HCT116 (cell line): ENCODE data around the gene ENTHD1. TPM values are rescaled to one million over a fixed set of nuclear protein-coding genes. Genes with fewer than 3 reads are reported as not detected.

Experiments used
- ATAC-seq: fragments of 200-7000 bp; cut with Tn5 transposase; 2 replicates; pipeline ENCODE4 v1.9.1; 2020; ENCODE audit warnings: mild to moderate bottlenecking, moderate library complexity
- BruUV-seq: library from RNA; stranded (reverse); fragments of 400-500 nt; replicated peaks from 2 replicates; lab custom pipeline; 2021; lab: Mats Ljungman, UMichigan
- CTCF ChIA-PET: fragments of 300-600 bp; sonication (Branson Sonifier 250); formaldehyde crosslinking; loops from one replicate; lab custom pipeline; 2021; ENCODE audit warnings: antibody characterized with exemption; lab: Charles Lee
- POLR2A ChIA-PET: fragments of 300-600, 350-600 bp; sonication (Branson Sonifier 250); formaldehyde crosslinking; loops from one replicate; lab custom pipeline; 2021; ENCODE audit warnings: antibody characterized with exemption; lab: Charles Lee
- RAD21 ChIA-PET, 2 experiments: fragments of 300-600 bp; sonication (Branson Sonifier 250); formaldehyde crosslinking; loops; one replicate each; lab custom pipeline; 2023; ENCODE audit warnings: low total read pairs in 2 of 2; ENCODE audit not compliant: uncharacterized antibody in 2 of 2, unreplicated experiment in 2 of 2, low non-redundant PET in 1 of 2; lab: Charles Lee
- DNase-seq: peaks from one replicate; pipeline ENCODE4 v3.0.0-alpha.2; 2010; ENCODE audit warnings: low read depth, low spot score
- H2AFZ ChIP-seq: fragments of 200-600 bp; shearing (Covaris generic), sonication (generic); 2 replicates; pipeline ENCODE4 v1.6.1; 2017; ENCODE audit warnings: low read depth, mixed run types, mixed read lengths, antibody characterized with exemption, low read length; ENCODE audit not compliant: poor library complexity, severe bottlenecking
- H3K27ac ChIP-seq: 2 replicates; pipeline ENCODE4 v1.5.1; 2012; ENCODE audit warnings: low read depth, low read length
- H3K27me3 ChIP-seq: fragments of 200-600 bp; sonication (generic); 2 replicates; pipeline ENCODE4 v1.6.1; 2016; ENCODE audit warnings: mixed run types, low read length, mixed read lengths; ENCODE audit not compliant: insufficient read depth
- H3K36me3 ChIP-seq, 2 experiments: fragments of 200-500 bp in 1 of 2; fragments of 200-600 bp in 1 of 2; sonication (Bioruptor generic) in 1 of 2; sonication (generic) in 1 of 2; 2 replicates each; pipeline versions ENCODE4 v1.5.1 to v1.6.1; 2014 to 2016; ENCODE audit warnings: low read length in 2 of 2, inconsistent platforms in 1 of 2, mixed read lengths in 1 of 2, mixed run types in 1 of 2; ENCODE audit not compliant: insufficient read depth in 2 of 2, control insufficient read depth in 1 of 2
- H3K4me1 ChIP-seq, 2 experiments: fragments of 200-600 bp in 1 of 2; sonication (generic) in 1 of 2; 2 replicates each; pipeline versions ENCODE4 v1.5.1 to v1.6.1; 2012 to 2017; ENCODE audit warnings: low read length in 2 of 2, inconsistent platforms in 1 of 2, mild to moderate bottlenecking in 1 of 2, mixed read lengths in 1 of 2, mixed run types in 1 of 2, moderate library complexity in 1 of 2; ENCODE audit not compliant: insufficient read depth in 2 of 2, control insufficient read depth in 1 of 2
- H3K4me2 ChIP-seq: fragments of 200-600 bp; sonication (generic); 2 replicates; pipeline ENCODE4 v1.6.1; 2017; ENCODE audit warnings: mixed run types, low read length, mixed read lengths
- H3K4me3 ChIP-seq, 2 experiments: fragments of 200-600 bp in 1 of 2; sonication (generic) in 1 of 2; replicated peaks in 1 of 2; 2 replicates each; pipeline ENCODE4 v1.5.1; 2011 to 2016; ENCODE audit warnings: low read length in 2 of 2, control low read depth in 1 of 2, low read depth in 1 of 2, mild to moderate bottlenecking in 1 of 2, mixed read lengths in 1 of 2, mixed run types in 1 of 2
- H3K79me2 ChIP-seq: fragments of 200-600 bp; sonication (generic); 2 replicates; pipeline ENCODE4 v1.6.1; 2017; ENCODE audit warnings: mild to moderate bottlenecking, mixed run types, low read length, moderate library complexity, mixed read lengths; ENCODE audit not compliant: insufficient read depth
- H3K9ac ChIP-seq: fragments of 200-600 bp; sonication (generic); 2 replicates; pipeline ENCODE4 v1.6.1; 2016; ENCODE audit warnings: low read length, mixed read lengths
- H3K9me2 ChIP-seq: fragments of 200-600 bp; sonication (generic), shearing (Covaris generic); 2 replicates; pipeline ENCODE4 v1.6.1; 2017; ENCODE audit warnings: mixed run types, mild to moderate bottlenecking, moderate library complexity; ENCODE audit not compliant: insufficient read depth
- H3K9me3 ChIP-seq, 2 experiments: fragments of 200-500 bp in 1 of 2; fragments of 200-600 bp in 1 of 2; sonication (Bioruptor generic) in 1 of 2; sonication (generic) in 1 of 2; 2 replicates each; pipeline ENCODE4 v1.6.1; 2014 to 2017; ENCODE audit warnings: low read length in 2 of 2, mixed read lengths in 2 of 2, inconsistent platforms in 1 of 2, low read depth in 1 of 2, mild to moderate bottlenecking in 1 of 2, mixed run types in 1 of 2, moderate library complexity in 1 of 2; ENCODE audit not compliant: control insufficient read depth in 1 of 2, insufficient read depth in 1 of 2
- H4K20me1 ChIP-seq: fragments of 200-600 bp; sonication (generic), shearing (Covaris generic); 2 replicates; pipeline ENCODE4 v1.6.1; 2017; ENCODE audit warnings: mixed run types, mild to moderate bottlenecking, moderate library complexity; ENCODE audit not compliant: insufficient read depth
- CBX3 ChIP-seq: IDR thresholded peaks from 2 replicates; pipeline ENCODE4 v1.6.1; 2012; ENCODE audit warnings: low read depth
- CEBPB ChIP-seq: IDR thresholded peaks from 2 replicates; pipeline ENCODE4 v1.6.1; 2012; ENCODE audit warnings: low read depth
- ELF1 ChIP-seq: IDR thresholded peaks from 2 replicates; pipeline ENCODE4 v1.6.1; 2012; ENCODE audit warnings: low read depth, borderline replicate concordance
- EZH2 ChIP-seq: fragments of 200-600 bp; sonication (generic); IDR thresholded peaks from 2 replicates; pipeline ENCODE4 v1.6.1; 2017; ENCODE audit warnings: antibody characterized with exemption, mixed run types
- FOSL1 ChIP-seq: IDR thresholded peaks from 2 replicates; pipeline ENCODE4 v1.6.1; 2012; ENCODE audit warnings: low read depth
- JUND ChIP-seq: IDR thresholded peaks from 2 replicates; pipeline ENCODE4 v1.6.1; 2012
- POLR2A ChIP-seq: IDR thresholded peaks from 2 replicates; pipeline ENCODE4 v1.7.0; 2011; ENCODE audit warnings: borderline replicate concordance; ENCODE audit not compliant: insufficient read depth, insufficient read length; ENCODE audit errors: extremely low read depth
- REST ChIP-seq: IDR thresholded peaks from 2 replicates; pipeline ENCODE4 v1.6.1; 2012; ENCODE audit warnings: low read depth
- SP1 ChIP-seq: IDR thresholded peaks from 2 replicates; pipeline ENCODE4 v1.6.1; 2012; ENCODE audit warnings: low read depth
- YY1 ChIP-seq: IDR thresholded peaks from 2 replicates; pipeline ENCODE4 v1.6.1; 2011; ENCODE audit warnings: low read length, low read depth, moderate library complexity, mild to moderate bottlenecking; ENCODE audit not compliant: insufficient replicate concordance; ENCODE audit errors: extremely low read depth
- ZBTB33 ChIP-seq: IDR thresholded peaks from 2 replicates; pipeline ENCODE4 v1.6.1; 2011; ENCODE audit warnings: mild to moderate bottlenecking, low read length, moderate library complexity; ENCODE audit not compliant: insufficient replicate concordance; ENCODE audit errors: extremely low read depth
- ZFX ChIP-seq: fragments of 450-650 bp; IDR thresholded peaks from 2 replicates; pipeline ENCODE4 v1.6.1; 2017
- ZNF274 ChIP-seq: fragments of 200-500 bp; sonication (Bioruptor generic); IDR thresholded peaks from 2 replicates; pipeline ENCODE4 v1.6.1; 2014; ENCODE audit warnings: mild to moderate bottlenecking, low read depth, low read length, inconsistent platforms
- intact Hi-C: fragments of 100-400 bp; cut with micrococcal nuclease; formaldehyde crosslinking; loops from 2 replicates; pipeline ENCODE4 v1.10.0; 2022
- total RNA-seq: library from RNA; stranded (reverse); gene quantifications from one replicate; pipeline ENCODE4 v1.2.1, GENCODE V29; 2021; ENCODE audit not compliant: unreplicated experiment
- TF ChIP-seq, protein P1 (sequence below), 3 experiments: fragments of 200-600 bp in 1 of 3; sonication (generic) in 1 of 3; IDR thresholded peaks in 2 of 3; conservative IDR thresholded peaks in 1 of 3; 2 replicates each; pipeline ENCODE4 v1.5.1; 2012 to 2017; ENCODE audit warnings: low read depth in 2 of 3, low read length in 2 of 3, antibody characterized with exemption in 1 of 3, borderline replicate concordance in 1 of 3, control low read depth in 1 of 3, mild to moderate bottlenecking in 1 of 3, mixed read lengths in 1 of 3, mixed run types in 1 of 3, moderate library complexity in 1 of 3; ENCODE audit not compliant: insufficient read depth in 1 of 3

ENTHD1 gene
- total RNA-seq, 1 experiment from 2014 or later = not detected

DNA sequence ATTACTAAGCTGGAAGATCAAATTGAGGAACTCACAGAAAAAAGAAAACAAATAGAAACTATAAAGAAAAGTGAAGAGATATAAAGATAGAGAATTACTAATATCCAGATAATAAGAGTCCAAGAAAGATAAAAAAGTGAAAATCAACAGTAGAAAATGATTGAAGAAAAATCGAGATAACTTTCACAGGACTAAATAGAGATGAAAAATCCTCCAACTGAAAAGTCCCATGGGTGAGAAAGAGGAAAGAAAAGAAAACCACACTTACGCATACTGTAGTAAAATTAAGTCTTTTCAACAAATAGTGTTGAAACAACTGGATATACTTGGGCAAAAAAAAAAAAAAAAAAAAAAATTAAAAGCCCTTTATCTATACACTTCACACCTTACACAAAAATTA, 60.0 kb downstream of the ENTHD1 start:
- H3K79me2 ChIP-seq = no peaks in the 10 kb centered on the region
- H4K20me1 ChIP-seq = no peaks in the 10 kb centered on the region
- H3K27ac ChIP-seq = no peak overlapping the region
- no peaks in the 10 kb centered on the region for H3K4me1 ChIP-seq
- H2AFZ ChIP-seq = no peak overlapping the region
- DNase-seq (no peak), ATAC-seq (no peak)
- ChIA-PET RAD21 (no interaction called here), CTCF (no interaction called here), POLR2A (no interaction called here)
- intact Hi-C loops = loop anchor here (5.0 kb wide), 1 partner anchor 44 kb away; no protein-coding TSS in a partner anchor
- H3K36me3 ChIP-seq = no peaks in the 10 kb centered on the region
- peaks cover 72% of the 10 kb centered on the region for H3K27me3 ChIP-seq
- H3K4me3 ChIP-seq = no peak overlapping the region
- BruUV-seq = no TSS peak
- TF ChIP-seq REST (no peak), ZBTB33 (no peak), CEBPB (no peak), ZFX (no peak), ZNF274 (no peak), FOSL1 (no peak), YY1 (no peak), CBX3 (no peak), JUND (no peak), POLR2A (no peak), EZH2 (no peak), ELF1 (no peak), SP1 (no peak)
- TF ChIP-seq, protein P1, sequence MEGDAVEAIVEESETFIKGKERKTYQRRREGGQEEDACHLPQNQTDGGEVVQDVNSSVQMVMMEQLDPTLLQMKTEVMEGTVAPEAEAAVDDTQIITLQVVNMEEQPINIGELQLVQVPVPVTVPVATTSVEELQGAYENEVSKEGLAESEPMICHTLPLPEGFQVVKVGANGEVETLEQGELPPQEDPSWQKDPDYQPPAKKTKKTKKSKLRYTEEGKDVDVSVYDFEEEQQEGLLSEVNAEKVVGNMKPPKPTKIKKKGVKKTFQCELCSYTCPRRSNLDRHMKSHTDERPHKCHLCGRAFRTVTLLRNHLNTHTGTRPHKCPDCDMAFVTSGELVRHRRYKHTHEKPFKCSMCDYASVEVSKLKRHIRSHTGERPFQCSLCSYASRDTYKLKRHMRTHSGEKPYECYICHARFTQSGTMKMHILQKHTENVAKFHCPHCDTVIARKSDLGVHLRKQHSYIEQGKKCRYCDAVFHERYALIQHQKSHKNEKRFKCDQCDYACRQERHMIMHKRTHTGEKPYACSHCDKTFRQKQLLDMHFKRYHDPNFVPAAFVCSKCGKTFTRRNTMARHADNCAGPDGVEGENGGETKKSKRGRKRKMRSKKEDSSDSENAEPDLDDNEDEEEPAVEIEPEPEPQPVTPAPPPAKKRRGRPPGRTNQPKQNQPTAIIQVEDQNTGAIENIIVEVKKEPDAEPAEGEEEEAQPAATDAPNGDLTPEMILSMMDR (IDR thresholded peaks at IDR 0.05 in 2 of 3, conservative IDR thresholded peaks at IDR 0.05 in 1 of 3; ENCODE audit: borderline replicate concordance in 1 of 3, insufficient read depth in 1 of 3, low read depth in 2 of 3, low read length in 2 of 3) = no peak
- H3K9ac ChIP-seq = no peak overlapping the region
- no peak overlapping the region for H3K4me2 ChIP-seq
- H3K9me3 ChIP-seq = no peaks in the 10 kb centered on the region
- H3K9me2 ChIP-seq = no peaks in the 10 kb centered on the region
